WTC11 (cell line): ENCODE results near the gene S100A8.

Source experiments
- CREB1 ChIP-seq: sonication (generic); formaldehyde crosslinking; IDR thresholded peaks from 2 replicates; pipeline ENCODE4 v1.8.0; 2023; ENCODE audit warnings: mild to moderate bottlenecking, missing genetic modification reagents
- CTCF ChIP-seq: fragments of 200-600 bp; IDR thresholded peaks from 2 replicates; pipeline ENCODE4 v1.8.0; 2022; ENCODE audit warnings: antibody characterized with exemption
- HMGA2 ChIP-seq: fragments of 250-450 bp; sonication (Bioruptor Pico); IDR thresholded peaks from 2 replicates; pipeline ENCODE4 v1.4.0; 2021; ENCODE audit warnings: mild to moderate bottlenecking, moderate library complexity
- NR1H2 ChIP-seq: sonication (generic); formaldehyde crosslinking; IDR thresholded peaks from 2 replicates; pipeline ENCODE4 v1.9.0; 2021; ENCODE audit warnings: mild to moderate bottlenecking, moderate library complexity, missing genetic modification reagents
- NR2C2 ChIP-seq: sonication (generic); formaldehyde crosslinking; IDR thresholded peaks from 2 replicates; pipeline ENCODE4 v1.8.0; 2022; ENCODE audit warnings: mild to moderate bottlenecking, missing genetic modification reagents
- SMAD4 ChIP-seq: sonication (generic); formaldehyde crosslinking; IDR thresholded peaks from 2 replicates; pipeline ENCODE4 v1.8.0; 2022; ENCODE audit warnings: mild to moderate bottlenecking, missing genetic modification reagents
- STAT6 ChIP-seq: sonication (generic); formaldehyde crosslinking; conservative IDR thresholded peaks from 2 replicates; pipeline ENCODE4 v1.8.1; 2023; ENCODE audit warnings: mild to moderate bottlenecking, low read depth, missing genetic modification reagents, moderate library complexity
- USF2 ChIP-seq: sonication (generic); formaldehyde crosslinking; IDR thresholded peaks from 2 replicates; pipeline ENCODE4 v1.8.1; 2023; ENCODE audit warnings: mild to moderate bottlenecking, missing genetic modification reagents, moderate library complexity
- ZNF232 ChIP-seq: sonication (generic); formaldehyde crosslinking; IDR thresholded peaks from 2 replicates; pipeline ENCODE4 v1.8.0; 2022; ENCODE audit warnings: mild to moderate bottlenecking, missing genetic modification reagents
- TF ChIP-seq, protein P1 (sequence below): sonication (generic); formaldehyde crosslinking; IDR thresholded peaks from 2 replicates; pipeline ENCODE4 v1.8.0; 2023; ENCODE audit warnings: missing genetic modification reagents, mild to moderate bottlenecking, borderline replicate concordance

DNA sequence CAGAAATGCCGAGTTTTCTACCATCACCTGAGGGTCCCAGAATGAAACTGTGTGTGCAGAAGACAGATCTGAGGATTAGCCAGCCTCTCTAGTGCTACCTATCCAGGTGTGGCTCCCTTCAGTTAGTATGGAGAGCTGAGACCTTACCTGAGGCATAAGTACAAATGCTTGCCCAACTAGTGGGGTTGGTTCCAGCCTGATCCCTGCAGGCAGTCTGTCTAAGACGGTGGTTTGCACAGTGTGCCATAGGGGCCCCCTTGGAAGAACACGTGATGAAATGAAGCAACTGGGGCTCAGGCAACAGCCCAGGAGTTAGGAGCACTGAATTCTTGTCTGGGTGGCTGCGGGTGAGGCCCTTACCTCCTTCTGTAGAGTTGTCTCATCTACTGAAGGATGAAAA is 41.1 kb upstream of the S100A8 start:
- no peak for TF ChIP-seq CTCF
- no peak for TF ChIP-seq STAT6
- no peak for TF ChIP-seq CREB1
- TF ChIP-seq SMAD4 (CRISPR knock-in tag), result no peak
- no peak for TF ChIP-seq ZNF232 (CRISPR knock-in tag)
- TF ChIP-seq USF2 (CRISPR knock-in tag), result no peak
- no peak for TF ChIP-seq NR2C2 (CRISPR knock-in tag)
- TF ChIP-seq, protein P1, sequence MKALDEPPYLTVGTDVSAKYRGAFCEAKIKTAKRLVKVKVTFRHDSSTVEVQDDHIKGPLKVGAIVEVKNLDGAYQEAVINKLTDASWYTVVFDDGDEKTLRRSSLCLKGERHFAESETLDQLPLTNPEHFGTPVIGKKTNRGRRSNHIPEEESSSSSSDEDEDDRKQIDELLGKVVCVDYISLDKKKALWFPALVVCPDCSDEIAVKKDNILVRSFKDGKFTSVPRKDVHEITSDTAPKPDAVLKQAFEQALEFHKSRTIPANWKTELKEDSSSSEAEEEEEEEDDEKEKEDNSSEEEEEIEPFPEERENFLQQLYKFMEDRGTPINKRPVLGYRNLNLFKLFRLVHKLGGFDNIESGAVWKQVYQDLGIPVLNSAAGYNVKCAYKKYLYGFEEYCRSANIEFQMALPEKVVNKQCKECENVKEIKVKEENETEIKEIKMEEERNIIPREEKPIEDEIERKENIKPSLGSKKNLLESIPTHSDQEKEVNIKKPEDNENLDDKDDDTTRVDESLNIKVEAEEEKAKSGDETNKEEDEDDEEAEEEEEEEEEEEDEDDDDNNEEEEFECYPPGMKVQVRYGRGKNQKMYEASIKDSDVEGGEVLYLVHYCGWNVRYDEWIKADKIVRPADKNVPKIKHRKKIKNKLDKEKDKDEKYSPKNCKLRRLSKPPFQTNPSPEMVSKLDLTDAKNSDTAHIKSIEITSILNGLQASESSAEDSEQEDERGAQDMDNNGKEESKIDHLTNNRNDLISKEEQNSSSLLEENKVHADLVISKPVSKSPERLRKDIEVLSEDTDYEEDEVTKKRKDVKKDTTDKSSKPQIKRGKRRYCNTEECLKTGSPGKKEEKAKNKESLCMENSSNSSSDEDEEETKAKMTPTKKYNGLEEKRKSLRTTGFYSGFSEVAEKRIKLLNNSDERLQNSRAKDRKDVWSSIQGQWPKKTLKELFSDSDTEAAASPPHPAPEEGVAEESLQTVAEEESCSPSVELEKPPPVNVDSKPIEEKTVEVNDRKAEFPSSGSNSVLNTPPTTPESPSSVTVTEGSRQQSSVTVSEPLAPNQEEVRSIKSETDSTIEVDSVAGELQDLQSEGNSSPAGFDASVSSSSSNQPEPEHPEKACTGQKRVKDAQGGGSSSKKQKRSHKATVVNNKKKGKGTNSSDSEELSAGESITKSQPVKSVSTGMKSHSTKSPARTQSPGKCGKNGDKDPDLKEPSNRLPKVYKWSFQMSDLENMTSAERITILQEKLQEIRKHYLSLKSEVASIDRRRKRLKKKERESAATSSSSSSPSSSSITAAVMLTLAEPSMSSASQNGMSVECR (CRISPR knock-in tag), result no peak
- no peak for TF ChIP-seq NR1H2 (CRISPR knock-in tag)
- TF ChIP-seq HMGA2 (CRISPR knock-in tag), result no peak
